SK-N-SH (cell line): Measurements from ENCODE around the gene MAMLD1. TPM values are rescaled to one million over a fixed set of nuclear protein-coding genes. Genes with fewer than 3 reads are reported as not detected.

ENCODE experiments used
- CTCF ChIA-PET: fragments of 300-600, 350-600 bp; formaldehyde crosslinking; extraction: SDS; loops from one replicate; lab custom pipeline; 2021; lab: Yijun Ruan, JAX
- POLR2A ChIA-PET: fragments of 350-600 bp; sonication (Branson Sonifier 250); formaldehyde crosslinking; extraction: SDS; loops from one replicate; lab custom pipeline; 2020; ENCODE audit warnings: antibody characterized with exemption, inconsistent platforms; lab: Yijun Ruan, JAX
- DNase-seq: peaks from one replicate; pipeline ENCODE4 v3.0.0; 2012
- H2AFZ ChIP-seq: fragments of 200-600 bp; sonication (generic); 2 replicates; pipeline ENCODE4 v1.8.1; 2016; ENCODE audit warnings: antibody characterized with exemption, mild to moderate bottlenecking, low read depth
- H3F3A ChIP-seq: fragments of 200-600 bp; sonication (generic); replicated peaks from 2 replicates; pipeline ENCODE3; 2016; ENCODE audit warnings: antibody characterized with exemption, mild to moderate bottlenecking; ENCODE audit not compliant: insufficient read depth
- H3K27ac ChIP-seq, 2 experiments: fragments of 200-500 bp in 1 of 2; fragments of 200-600 bp in 1 of 2; sonication (Bioruptor generic) in 1 of 2; sonication (generic), shearing (Covaris generic) in 1 of 2; 2 replicates each; pipeline versions ENCODE4 v1.5.1 to v1.6.1; 2014 to 2016; ENCODE audit warnings: low read depth in 2 of 2, inconsistent platforms in 1 of 2, low read length in 1 of 2, mild to moderate bottlenecking in 1 of 2, mixed read lengths in 1 of 2
- H3K27me3 ChIP-seq: fragments of 200-600 bp; sonication (generic), shearing (Covaris generic); 2 replicates; pipeline ENCODE4 v1.6.1; 2016; ENCODE audit warnings: mixed run types; ENCODE audit not compliant: insufficient read depth
- H3K36me3 ChIP-seq, 2 experiments: fragments of 200-500 bp in 1 of 2; fragments of 200-600 bp in 1 of 2; sonication (Bioruptor generic) in 1 of 2; sonication (generic) in 1 of 2; replicated peaks in 1 of 2; 2 replicates each; pipeline versions ENCODE3 to v1.5.1; 2014 to 2016; ENCODE audit warnings: low read length in 1 of 2, mild to moderate bottlenecking in 1 of 2; ENCODE audit not compliant: insufficient read depth in 2 of 2, control insufficient read depth in 1 of 2
- H3K4me1 ChIP-seq, 2 experiments: fragments of 200-500 bp in 1 of 2; fragments of 200-600 bp in 1 of 2; sonication (Bioruptor generic) in 1 of 2; sonication (generic), shearing (Covaris generic) in 1 of 2; 2 replicates each; pipeline versions ENCODE4 v1.5.1 to v1.6.1; 2014 to 2016; ENCODE audit warnings: low read depth in 1 of 2, low read length in 1 of 2, mixed run types in 1 of 2; ENCODE audit not compliant: insufficient read depth in 2 of 2, control insufficient read depth in 1 of 2
- H3K4me2 ChIP-seq: fragments of 200-600 bp; sonication (generic), shearing (Covaris generic); 2 replicates; pipeline ENCODE4 v1.6.1; 2017; ENCODE audit warnings: mixed run types
- H3K4me3 ChIP-seq, 2 experiments: fragments of 200-500 bp in 1 of 2; fragments of 200-600 bp in 1 of 2; sonication (Bioruptor generic) in 1 of 2; sonication (generic), shearing (Covaris generic) in 1 of 2; 2 replicates each; pipeline versions ENCODE4 v1.5.1 to v1.8.1; 2014 to 2016; ENCODE audit warnings: low read depth in 2 of 2, inconsistent platforms in 1 of 2, low read length in 1 of 2, mild to moderate bottlenecking in 1 of 2, mixed read lengths in 1 of 2, moderate library complexity in 1 of 2
- H3K79me2 ChIP-seq: fragments of 200-600 bp; sonication (generic); 2 replicates; pipeline ENCODE4 v1.8.1; 2017; ENCODE audit warnings: mild to moderate bottlenecking; ENCODE audit not compliant: insufficient read depth
- H3K9ac ChIP-seq: fragments of 200-600 bp; sonication (generic); 2 replicates; pipeline ENCODE4 v1.6.1; 2017; ENCODE audit warnings: mixed run types
- H3K9me2 ChIP-seq: fragments of 200-600 bp; sonication (generic); 2 replicates; pipeline ENCODE4 v1.6.1; 2017; ENCODE audit warnings: mixed run types
- H3K9me3 ChIP-seq: fragments of 200-600 bp; sonication (generic); 2 replicates; pipeline ENCODE4 v1.6.1; 2017; ENCODE audit warnings: mixed run types, mild to moderate bottlenecking, moderate library complexity
- H4K20me1 ChIP-seq: fragments of 200-600 bp; sonication (generic); 2 replicates; pipeline ENCODE4 v1.6.1; 2017; ENCODE audit warnings: mild to moderate bottlenecking, mixed run types; ENCODE audit not compliant: insufficient read depth
- CHD2 ChIP-seq: fragments of 150-350 bp; IDR thresholded peaks from 2 replicates; pipeline ENCODE4 v1.6.1; 2018; ENCODE audit warnings: low read length; ENCODE audit not compliant: partially characterized antibody
- EP300 ChIP-seq, 2 experiments: IDR thresholded peaks; 2 replicates each; pipeline versions ENCODE4 v1.4.0 to v1.6.1; 2012; ENCODE audit warnings: borderline replicate concordance in 1 of 2, low read depth in 1 of 2, low read length in 1 of 2
- EZH2phosphoT487 ChIP-seq: fragments of 200-600 bp; sonication (generic); IDR thresholded peaks from 2 replicates; pipeline ENCODE4 v1.6.1; 2017; ENCODE audit warnings: low read depth, mixed run types, mild to moderate bottlenecking, antibody characterized with exemption, moderate library complexity, borderline replicate concordance
- FOXJ3 ChIP-seq: sonication (generic); formaldehyde crosslinking; IDR thresholded peaks from 2 replicates; pipeline ENCODE4 v1.5.1; 2020; ENCODE audit warnings: mild to moderate bottlenecking, missing genetic modification reagents
- FOXM1 ChIP-seq: IDR thresholded peaks from 2 replicates; pipeline ENCODE4 v1.4.0; 2012; ENCODE audit warnings: low read depth, mild to moderate bottlenecking
- IRF3 ChIP-seq: fragments of 150-350 bp; IDR thresholded peaks from 2 replicates; pipeline ENCODE4 v1.6.1; 2016; ENCODE audit warnings: mild to moderate bottlenecking, low read depth, low read length
- MEF2A ChIP-seq: IDR thresholded peaks from 2 replicates; pipeline ENCODE4 v1.4.0; 2012; ENCODE audit warnings: low read depth, borderline replicate concordance
- NFIC ChIP-seq: IDR thresholded peaks from 2 replicates; pipeline ENCODE4 v1.4.0; 2012; ENCODE audit warnings: borderline replicate concordance
- NRF1 ChIP-seq: IDR thresholded peaks from 2 replicates; pipeline ENCODE4 v1.6.1; 2012; ENCODE audit warnings: low read depth, mild to moderate bottlenecking, low read length
- PBX3 ChIP-seq: IDR thresholded peaks from 2 replicates; pipeline ENCODE4; 2012
- POLR2AphosphoS5 ChIP-seq: IDR thresholded peaks from 2 replicates; pipeline ENCODE4 v1.6.1; 2012; ENCODE audit warnings: low read depth, low read length
- RXRA ChIP-seq: IDR thresholded peaks from 2 replicates; pipeline ENCODE4 v1.4.0; 2012; ENCODE audit warnings: low read depth, mild to moderate bottlenecking, borderline replicate concordance
- TAF1 ChIP-seq: IDR thresholded peaks from 2 replicates; pipeline ENCODE4 v1.6.1; 2012; ENCODE audit warnings: low read depth, mild to moderate bottlenecking, low read length, moderate library complexity, borderline replicate concordance
- TCF12 ChIP-seq: IDR thresholded peaks from 2 replicates; pipeline ENCODE4 v1.4.0; 2012
- WGBS: methylation state at CpG from one replicate; pipeline ENCODE4 v1.1.6; 2017; ENCODE audit warnings: low lambda C conversion rate; 5-methylcytosine and 5-hydroxymethylcytosine counted together
- polyA plus RNA-seq, 3 experiments: library from polyadenylated mRNA; depleted of rRNA; stranded (reverse); fragments of >200 nt; gene quantifications; 2 replicates each; pipeline ENCODE4 v1.2.3, GENCODE V29; 2012
- TF ChIP-seq, protein P1 (sequence below): IDR thresholded peaks from 2 replicates; pipeline ENCODE4 v1.4.0; 2012; ENCODE audit warnings: low read depth, borderline replicate concordance
- TF ChIP-seq, protein P2 (sequence below): IDR thresholded peaks from 2 replicates; pipeline ENCODE4 v1.6.1; 2012; ENCODE audit warnings: mild to moderate bottlenecking, low read depth, low read length, moderate library complexity

Gene MAMLD1
- polyA plus RNA-seq, 1 of the 3 experiments (the other 2 are of a cell fraction): 4.4 TPM

DNA sequence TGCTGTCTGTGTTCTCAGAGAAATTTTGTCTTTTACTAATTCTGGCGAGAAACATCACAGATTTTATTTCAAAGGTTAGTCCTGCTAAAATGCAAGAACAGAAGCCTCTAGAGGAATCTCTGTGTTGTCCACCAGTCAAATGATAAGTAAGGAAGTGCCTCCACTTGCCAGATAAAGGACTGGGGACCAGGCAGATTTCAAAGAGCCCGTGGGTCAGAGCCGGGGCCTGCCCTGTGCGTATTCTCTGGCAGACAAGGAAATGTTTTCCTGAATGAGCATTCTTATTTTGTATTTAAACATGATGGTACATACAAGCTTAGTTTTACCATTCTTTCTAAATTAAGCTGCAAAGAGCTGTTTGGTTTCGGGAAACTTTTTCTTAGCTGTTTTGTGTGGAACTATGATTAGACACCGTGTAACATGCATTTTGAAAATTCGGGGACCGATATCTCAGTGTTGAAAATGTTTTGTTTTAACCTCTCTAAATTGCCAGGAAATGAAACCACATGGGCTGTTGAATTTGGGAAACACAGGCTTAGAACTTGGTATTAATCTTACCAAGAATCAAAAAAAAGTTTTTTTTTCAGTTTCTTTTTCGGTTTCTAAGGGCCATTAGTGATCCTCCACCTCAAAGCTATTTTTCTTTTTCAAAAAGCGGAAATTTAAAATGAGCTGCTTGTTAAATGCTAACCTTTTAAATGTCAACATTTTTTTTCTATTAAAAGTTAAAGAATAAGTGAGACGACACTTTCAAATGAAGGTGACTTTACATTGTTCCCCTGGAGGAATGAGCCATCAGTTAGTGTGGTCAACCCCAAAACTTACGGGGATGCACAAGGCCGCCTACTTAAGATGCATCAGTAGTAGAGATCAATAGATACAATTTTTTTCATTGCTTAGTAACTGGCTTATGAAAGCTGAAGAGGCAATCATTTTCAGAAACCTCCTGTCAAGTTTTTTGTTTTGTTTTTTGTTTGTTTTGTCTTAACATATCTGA, 115.7 kb downstream of the MAMLD1 start:
- Histone ChIP-seq H2AFZ (no peak overlapping the region), H3K4me3 (no peak overlapping the region), H3K9me2 (no peaks in the 10 kb centered on the region), H3K27me3 (no peaks in the 10 kb centered on the region), H3F3A (peaks cover 4% of the 10 kb centered on the region), H3K36me3 (peaks cover 0 to 3% of the 10 kb centered on the region in 2 experiments), H3K4me2 (no peak overlapping the region), H3K9me3 (no peaks in the 10 kb centered on the region), H3K9ac (no peak overlapping the region), H3K4me1 (no peaks in the 10 kb centered on the region), H3K79me2 (no peaks in the 10 kb centered on the region), H4K20me1 (no peaks in the 10 kb centered on the region), H3K27ac (no peak overlapping the region)
- no peak for DNase-seq
- WGBS: 47% methylated on average over 13 of the region's 13 CpGs
- TF ChIP-seq CHD2: no peak
- no peak for TF ChIP-seq NRF1
- TF ChIP-seq NFIC: no peak
- no peak for TF ChIP-seq IRF3
- TF ChIP-seq RXRA: no peak
- no peak for TF ChIP-seq PBX3
- no peak for TF ChIP-seq EP300 (IDR thresholded peaks at IDR 0.05; ENCODE audit: borderline replicate concordance in 1 of 2, low read depth in 1 of 2, low read length in 1 of 2)
- no peak for TF ChIP-seq POLR2AphosphoS5
- TF ChIP-seq, protein P1, sequence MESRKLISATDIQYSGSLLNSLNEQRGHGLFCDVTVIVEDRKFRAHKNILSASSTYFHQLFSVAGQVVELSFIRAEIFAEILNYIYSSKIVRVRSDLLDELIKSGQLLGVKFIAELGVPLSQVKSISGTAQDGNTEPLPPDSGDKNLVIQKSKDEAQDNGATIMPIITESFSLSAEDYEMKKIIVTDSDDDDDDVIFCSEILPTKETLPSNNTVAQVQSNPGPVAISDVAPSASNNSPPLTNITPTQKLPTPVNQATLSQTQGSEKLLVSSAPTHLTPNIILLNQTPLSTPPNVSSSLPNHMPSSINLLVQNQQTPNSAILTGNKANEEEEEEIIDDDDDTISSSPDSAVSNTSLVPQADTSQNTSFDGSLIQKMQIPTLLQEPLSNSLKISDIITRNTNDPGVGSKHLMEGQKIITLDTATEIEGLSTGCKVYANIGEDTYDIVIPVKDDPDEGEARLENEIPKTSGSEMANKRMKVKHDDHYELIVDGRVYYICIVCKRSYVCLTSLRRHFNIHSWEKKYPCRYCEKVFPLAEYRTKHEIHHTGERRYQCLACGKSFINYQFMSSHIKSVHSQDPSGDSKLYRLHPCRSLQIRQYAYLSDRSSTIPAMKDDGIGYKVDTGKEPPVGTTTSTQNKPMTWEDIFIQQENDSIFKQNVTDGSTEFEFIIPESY: no peak
- no peak for TF ChIP-seq MEF2A
- TF ChIP-seq EZH2phosphoT487: no peak
- no peak for TF ChIP-seq FOXJ3
- no peak for TF ChIP-seq TAF1
- no peak for TF ChIP-seq TCF12
- TF ChIP-seq, protein P2, sequence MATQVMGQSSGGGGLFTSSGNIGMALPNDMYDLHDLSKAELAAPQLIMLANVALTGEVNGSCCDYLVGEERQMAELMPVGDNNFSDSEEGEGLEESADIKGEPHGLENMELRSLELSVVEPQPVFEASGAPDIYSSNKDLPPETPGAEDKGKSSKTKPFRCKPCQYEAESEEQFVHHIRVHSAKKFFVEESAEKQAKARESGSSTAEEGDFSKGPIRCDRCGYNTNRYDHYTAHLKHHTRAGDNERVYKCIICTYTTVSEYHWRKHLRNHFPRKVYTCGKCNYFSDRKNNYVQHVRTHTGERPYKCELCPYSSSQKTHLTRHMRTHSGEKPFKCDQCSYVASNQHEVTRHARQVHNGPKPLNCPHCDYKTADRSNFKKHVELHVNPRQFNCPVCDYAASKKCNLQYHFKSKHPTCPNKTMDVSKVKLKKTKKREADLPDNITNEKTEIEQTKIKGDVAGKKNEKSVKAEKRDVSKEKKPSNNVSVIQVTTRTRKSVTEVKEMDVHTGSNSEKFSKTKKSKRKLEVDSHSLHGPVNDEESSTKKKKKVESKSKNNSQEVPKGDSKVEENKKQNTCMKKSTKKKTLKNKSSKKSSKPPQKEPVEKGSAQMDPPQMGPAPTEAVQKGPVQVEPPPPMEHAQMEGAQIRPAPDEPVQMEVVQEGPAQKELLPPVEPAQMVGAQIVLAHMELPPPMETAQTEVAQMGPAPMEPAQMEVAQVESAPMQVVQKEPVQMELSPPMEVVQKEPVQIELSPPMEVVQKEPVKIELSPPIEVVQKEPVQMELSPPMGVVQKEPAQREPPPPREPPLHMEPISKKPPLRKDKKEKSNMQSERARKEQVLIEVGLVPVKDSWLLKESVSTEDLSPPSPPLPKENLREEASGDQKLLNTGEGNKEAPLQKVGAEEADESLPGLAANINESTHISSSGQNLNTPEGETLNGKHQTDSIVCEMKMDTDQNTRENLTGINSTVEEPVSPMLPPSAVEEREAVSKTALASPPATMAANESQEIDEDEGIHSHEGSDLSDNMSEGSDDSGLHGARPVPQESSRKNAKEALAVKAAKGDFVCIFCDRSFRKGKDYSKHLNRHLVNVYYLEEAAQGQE: no peak
- no peak for TF ChIP-seq FOXM1
- ChIA-PET POLR2A (no interaction called here), CTCF (no interaction called here)
